Right lobe of liver (tissue), 6 donors: Measurements from ENCODE around the gene C5orf34. TPM values are rescaled to one million over a fixed set of nuclear protein-coding genes. Genes with fewer than 3 reads are reported as not detected.
"Not testable (repeated sequence)": the region's sequence is repeated elsewhere in the genome, so short reads cannot be mapped to it uniquely, and the experiment has no call there.

Experiments used
- ATAC-seq, 4 donors: fragments of 200-7000 bp; cut with Tn5 transposase; one replicate each; pipeline ENCODE4 v1.9.1; 2020; ENCODE audit warnings: mild to moderate bottlenecking in 4 of 4, moderate library complexity in 4 of 4
- DNase-seq, 3 donors: peaks; one replicate each; pipeline ENCODE4 v3.0.0-alpha.2; 2020
- H3K27ac ChIP-seq, 3 donors: fragments of 200-600 bp; one replicate each; pipeline ENCODE4 v1.8.0; 2022
- H3K27me3 ChIP-seq, 2 donors: fragments of 200-600 bp; one replicate each; pipeline ENCODE4 v1.8.0; 2022
- H3K36me3 ChIP-seq, 4 donors: fragments of 200-600 bp; sonication (generic) in 1 of 4; one replicate each; pipeline versions ENCODE4 v1.5.1 to v1.8.0; 2017 to 2022; ENCODE audit warnings: control low read depth in 1 of 4
- H3K4me1 ChIP-seq, 4 donors: fragments of 200-600 bp; sonication (generic) in 1 of 4; one replicate each; pipeline versions ENCODE4 v1.5.1 to v1.8.0; 2017 to 2022; ENCODE audit warnings: control low read depth in 1 of 4
- H3K4me3 ChIP-seq, 3 donors: fragments of 200-600 bp; one replicate each; pipeline ENCODE4 v1.8.0; 2022
- H3K9me3 ChIP-seq, 4 donors: fragments of 200-600 bp; sonication (generic) in 1 of 4; one replicate each; pipeline versions ENCODE4 v1.5.1 to v1.8.0; 2017 to 2022; ENCODE audit warnings: control low read depth in 1 of 4
- CTCF ChIP-seq, 4 donors: fragments of 200-600 bp in 3 of 4; fragments of 450-650 bp in 1 of 4; IDR thresholded peaks; one replicate each; pipeline versions ENCODE4 v1.5.1 to v1.8.0; 2016 to 2022; ENCODE audit warnings: antibody characterized with exemption in 4 of 4, mild to moderate bottlenecking in 2 of 4
- POLR2A ChIP-seq: fragments of 450-650 bp; IDR thresholded peaks from one replicate; pipeline ENCODE4 v1.6.1; 2017; ENCODE audit warnings: antibody characterized with exemption, mild to moderate bottlenecking
- WGBS: methylation state at CpG from one replicate; pipeline ENCODE4 v1.1.6; 2018; ENCODE audit warnings: low coverage, low lambda C conversion rate; ENCODE audit not compliant: insufficient coverage; ENCODE audit errors: missing lambda C conversion rate; 5-methylcytosine and 5-hydroxymethylcytosine counted together
- intact Hi-C, 2 donors: fragments of 100-400 bp; cut with DNase I; formaldehyde crosslinking; loops; one replicate each; pipeline versions ENCODE4 v1.11.2 to v1.14.1; 2022
- total RNA-seq, 6 experiments: library from RNA; depleted of rRNA in 2 of 6; stranded (reverse); fragments of >200 nt in 2 of 6; fragmentation: NEBNext Ultra II Directional in 3 of 6; extraction: Animal tissue kit (Norgen Biotek cat#: 25700) in 3 of 6; gene quantifications; one replicate each; pipeline versions ENCODE4 v1.1.0 to v1.2.4, GENCODE V29; 2016 to 2023
- donor health status: DM: no; HTN: yes; CAD: no.
- donor health status: DM: no; HTN: no; CAD: no.
- donor health status: DM: no; HTN: no; CAD: no.
- donor health status: DM: no; HTN: yes; CAD: no.
- donor health status: DM: no; HTN: yes; CAD: no.

Gene C5orf34
- total RNA-seq, 6 experiments from 2014 or later: 0.15 to 0.99 (median 0.72) TPM

- H3K36me3 ChIP-seq: no peaks in the 10 kb centered on the region
- H3K27me3 ChIP-seq: no peaks in the 10 kb centered on the region
- 93% methylated on average over 6 of the region's 6 CpGs for WGBS
- no peaks in the 10 kb centered on the region for H3K4me1 ChIP-seq
- intact Hi-C loops: no loop called here
- no peak for ATAC-seq
- H3K4me3 ChIP-seq: no peak overlapping the region
- TF ChIP-seq CTCF (IDR thresholded peaks at IDR 0.05): peak; percentile 10 to 36 (median 20)
- no peak for TF ChIP-seq POLR2A
- H3K9me3 ChIP-seq: peaks cover 0 to 6% (median 3%) of the 10 kb centered on the region in 4 donors
- no peak for DNase-seq
- H3K27ac ChIP-seq: no peak overlapping the region
Observed at GRCh38 chr5:43469671-43470391, 45.1 kb downstream of the C5orf34 start.

- no peak for TF ChIP-seq POLR2A
- no peak for TF ChIP-seq CTCF (IDR thresholded peaks at IDR 0.05)
- Histone ChIP-seq H3K27ac (no peak overlapping the region), H3K36me3 (no peaks in the 10 kb centered on the region), H3K4me1 (no peaks in the 10 kb centered on the region), H3K4me3 (no peak overlapping the region), H3K9me3 (peaks cover 0 to 6% (median 3%) of the 10 kb centered on the region in 4 donors), H3K27me3 (no peaks in the 10 kb centered on the region)
- ATAC-seq: no peak
- DNase-seq: no peak
- intact Hi-C loops: no loop called here
Observed at GRCh38 chr5:43467100-43467499, 47.8 kb downstream of the C5orf34 start.

- ATAC-seq, DNase-seq, H3K36me3 ChIP-seq, H3K27me3 ChIP-seq, H3K27ac ChIP-seq, H3K4me1 ChIP-seq, intact Hi-C loops, H3K9me3 ChIP-seq, H3K4me3 ChIP-seq: not testable (repeated sequence)
- WGBS: 100% methylated on average over 2 of the region's 3 CpGs
Observed at GRCh38 chr5:43465455-43465854, 49.5 kb downstream of the C5orf34 start.

GRCh38 chr5:43461066-43461465 lies 53.9 kb downstream of the C5orf34 start:
- DNase-seq (no peak), ATAC-seq (no peak)
- no peak overlapping the region for H3K4me3 ChIP-seq
- no peak overlapping the region for H3K27ac ChIP-seq
- H3K27me3 ChIP-seq: no peaks in the 10 kb centered on the region
- 100% methylated on average over 1 of the region's 1 CpG for WGBS
- H3K36me3 ChIP-seq: no peaks in the 10 kb centered on the region
- intact Hi-C loops: no loop called here
- H3K9me3 ChIP-seq: no peaks in the 10 kb centered on the region
- TF ChIP-seq POLR2A (no peak), CTCF (IDR thresholded peaks at IDR 0.05) (no peak)
- no peaks in the 10 kb centered on the region for H3K4me1 ChIP-seq

GRCh38 chr5:43456556-43456955 lies 58.4 kb downstream of the C5orf34 start:
- DNase-seq (no peak), ATAC-seq (no peak)
- Histone ChIP-seq H3K4me3 (no peak overlapping the region), H3K27ac (no peak overlapping the region), H3K9me3 (no peaks in the 10 kb centered on the region), H3K27me3 (no peaks in the 10 kb centered on the region), H3K4me1 (peaks cover 0 to under 1% (median 0%) of the 10 kb centered on the region in 4 donors), H3K36me3 (no peaks in the 10 kb centered on the region)
- WGBS: 84% methylated on average over 3 of the region's 3 CpGs
- intact Hi-C loops: no loop called here
- no peak for TF ChIP-seq POLR2A
- no peak for TF ChIP-seq CTCF (IDR thresholded peaks at IDR 0.05)

GRCh38 chr5:43441575-43441974 lies 73.4 kb downstream of the C5orf34 start:
- not testable (repeated sequence) for DNase-seq

More at GRCh38 chr5:43441575-43441974, 73.4 kb downstream of the C5orf34 start:
- H3K9me3 ChIP-seq, H3K36me3 ChIP-seq, H3K4me3 ChIP-seq, H3K27ac ChIP-seq, H3K27me3 ChIP-seq, ATAC-seq, intact Hi-C loops: not testable (repeated sequence)
- peaks cover 0 to 14% (median 0%) of the 10 kb centered on the region in 4 donors for H3K4me1 ChIP-seq
